HUES64 (cell line): ENCODE measurements around the gene DLG2.
"Not testable (repeated sequence)": the region's sequence is repeated elsewhere in the genome, so short reads cannot be mapped to it uniquely, and the experiment has no call there.

Experiments
- H3K27ac ChIP-seq: 2 replicates; pipeline ENCODE4 v1.7.0; 2013; ENCODE audit warnings: low read depth, low read length, inconsistent platforms
- H3K27me3 ChIP-seq: 2 replicates; pipeline ENCODE4 v1.6.1; 2013; ENCODE audit warnings: mild to moderate bottlenecking, low read length; ENCODE audit not compliant: insufficient read depth
- H3K36me3 ChIP-seq: 2 replicates; pipeline ENCODE4 v1.6.1; 2013; ENCODE audit warnings: mild to moderate bottlenecking, low read length; ENCODE audit not compliant: insufficient read depth
- H3K4me1 ChIP-seq: 2 replicates; pipeline ENCODE4 v1.6.1; 2013; ENCODE audit warnings: mild to moderate bottlenecking, low read length, moderate library complexity; ENCODE audit not compliant: insufficient read depth
- H3K4me3 ChIP-seq: 2 replicates; pipeline ENCODE4 v1.5.1; 2013; ENCODE audit warnings: mild to moderate bottlenecking, low read length, moderate library complexity
- H3K9ac ChIP-seq: 2 replicates; pipeline ENCODE4 v1.6.1; 2013; ENCODE audit warnings: mild to moderate bottlenecking, low read depth, low read length
- H3K9me3 ChIP-seq: 2 replicates; pipeline ENCODE4 v1.6.1; 2013; ENCODE audit warnings: low read depth, low read length; ENCODE audit not compliant: insufficient read depth
- WGBS: fragments of 150-250, 120-280 bp; methylation state at CpG from one replicate; pipeline ENCODE4 v1.1.7; 2013; ENCODE audit warnings: missing lambda C conversion rate; 5-methylcytosine and 5-hydroxymethylcytosine counted together

DLG2 gene

DNA sequence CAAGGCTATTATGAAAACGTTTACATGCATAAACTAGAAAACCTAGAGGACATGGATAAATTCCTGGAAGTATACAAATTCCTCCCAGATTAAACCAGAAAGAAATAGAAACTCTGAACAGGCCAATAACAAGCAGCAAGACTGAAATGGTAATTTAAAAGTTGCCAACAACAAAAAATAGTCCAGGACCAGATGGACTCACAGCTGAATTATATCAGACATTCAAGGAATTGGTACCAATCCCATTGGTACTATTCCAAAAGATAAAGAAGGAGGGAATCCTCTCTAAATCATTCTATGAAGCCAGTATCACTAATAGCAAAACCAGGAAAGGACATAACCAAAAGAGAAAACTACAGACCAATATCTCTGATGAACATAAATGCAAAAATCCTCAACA lies 236.0 kb downstream of the DLG2 start:
- no peaks in the 10 kb centered on the region for H3K27me3 ChIP-seq
- H3K4me3 ChIP-seq: no peak overlapping the region
- 100% methylated on average over 1 of the region's 1 CpG for WGBS
- no peak overlapping the region for H3K9ac ChIP-seq
- no peaks in the 10 kb centered on the region; the same call in 1 of the 2 replicates for H3K9me3 ChIP-seq
- no peaks in the 10 kb centered on the region for H3K36me3 ChIP-seq
- peaks cover 5% of the 10 kb centered on the region for H3K4me1 ChIP-seq
- H3K27ac ChIP-seq: no peak overlapping the region

DNA sequence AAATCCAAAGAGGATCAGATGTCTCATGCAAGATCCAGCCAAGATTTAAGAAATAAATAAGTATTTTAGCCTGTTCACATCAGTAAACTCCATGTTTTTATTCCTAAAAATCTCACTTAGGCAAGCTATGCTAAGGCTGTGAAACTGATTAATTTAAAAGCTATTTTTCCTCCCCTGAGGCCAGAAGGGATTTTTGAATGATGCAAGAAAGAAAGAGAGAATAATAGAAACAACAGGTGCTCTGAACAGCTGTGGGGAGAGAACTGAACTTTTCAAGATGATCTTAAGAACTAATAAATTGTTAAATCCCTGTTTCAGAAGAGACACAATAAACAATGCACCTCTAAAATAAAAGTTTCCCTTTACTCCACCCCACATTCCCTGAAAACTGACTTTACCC lies 241.6 kb downstream of the DLG2 start:
- Histone ChIP-seq H3K9ac (no peak overlapping the region), H3K36me3 (no peaks in the 10 kb centered on the region), H3K4me1 (peaks cover 17% of the 10 kb centered on the region), H3K27ac (no peak overlapping the region; the same call in 1 of the 2 replicates), H3K27me3 (no peaks in the 10 kb centered on the region), H3K9me3 (0 out of 2 replicates have a peak, but pooled peaks cover 4% of the 10 kb centered on the region), H3K4me3 (no peak overlapping the region)

DNA sequence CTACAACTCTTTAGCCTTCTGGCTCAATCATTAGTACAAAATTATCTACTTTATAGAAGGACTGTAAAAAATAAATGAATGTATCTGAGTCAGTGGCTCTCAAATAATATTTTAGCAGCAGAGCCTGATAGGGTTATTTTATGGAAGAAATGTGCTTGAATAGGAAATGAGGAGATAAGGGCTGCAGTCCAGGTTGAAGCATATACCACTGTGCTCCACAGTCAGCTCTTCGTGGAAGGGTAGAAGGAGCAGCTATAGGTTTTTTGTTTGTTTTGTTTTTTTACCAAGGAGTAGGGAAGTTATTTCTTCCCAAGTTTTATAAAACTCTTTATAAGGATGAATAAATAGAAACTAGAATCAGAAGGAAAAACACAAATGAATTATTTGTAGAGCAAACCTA lies 242.0 kb downstream of the DLG2 start:
- Histone ChIP-seq H3K27ac (no peak overlapping the region), H3K9ac (no peak overlapping the region), H3K9me3 (0 out of 2 replicates have a peak, but pooled peaks cover 4% of the 10 kb centered on the region), H3K36me3 (no peaks in the 10 kb centered on the region), H3K4me3 (no peak overlapping the region), H3K27me3 (no peaks in the 10 kb centered on the region), H3K4me1 (peaks cover 17% of the 10 kb centered on the region)
- WGBS: 93% methylated on average over 1 of the region's 1 CpG

DNA sequence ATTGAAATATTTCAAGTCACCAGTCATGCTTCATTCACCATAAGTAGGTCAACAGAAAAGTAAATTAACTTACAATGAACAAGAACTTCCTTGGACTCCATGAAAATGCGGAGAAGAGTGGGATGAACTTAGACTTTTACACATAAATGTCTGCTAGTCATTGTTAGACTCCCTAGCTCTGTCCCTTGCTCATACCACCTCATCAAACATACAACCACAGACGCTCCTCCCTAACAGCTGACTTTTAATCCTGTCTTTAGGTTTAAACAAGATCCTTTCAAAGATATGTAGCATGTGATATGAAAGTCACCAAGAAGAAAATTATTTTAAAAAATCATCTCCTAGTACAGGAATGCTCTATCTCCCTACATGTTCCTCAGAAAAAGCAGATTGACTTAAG lies 248.1 kb downstream of the DLG2 start:
- Histone ChIP-seq H3K9me3 (0 out of 2 replicates have a peak, but pooled peaks cover 4% of the 10 kb centered on the region), H3K4me3 (no peak overlapping the region), H3K27ac (no peak overlapping the region), H3K9ac (no peak overlapping the region), H3K27me3 (no peaks in the 10 kb centered on the region), H3K36me3 (no peaks in the 10 kb centered on the region), H3K4me1 (no peaks in the 10 kb centered on the region)
- 80% methylated on average over 2 of the region's 2 CpGs for WGBS

DNA sequence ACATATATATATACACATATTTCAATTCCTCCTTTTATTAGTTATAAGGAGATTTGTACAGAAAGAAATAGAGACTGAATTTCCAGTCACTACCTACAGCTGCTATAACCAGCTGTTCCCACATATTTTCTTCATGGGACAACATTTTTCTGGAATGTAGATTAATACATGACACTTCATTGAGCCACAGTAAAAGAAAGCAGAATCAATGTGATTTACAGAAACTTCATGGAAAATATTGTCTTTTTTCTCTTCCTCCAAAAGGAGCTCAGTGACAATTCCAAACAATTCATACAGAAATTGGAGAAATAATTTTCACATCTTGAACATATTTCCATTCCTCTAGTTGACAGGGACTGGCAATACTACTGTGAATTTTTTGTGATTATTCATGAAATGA lies 249.2 kb downstream of the DLG2 start:
- no peaks in the 10 kb centered on the region for H3K36me3 ChIP-seq
- H3K9me3 ChIP-seq: 0 out of 2 replicates have a peak, but pooled peaks cover 4% of the 10 kb centered on the region
- H3K4me1 ChIP-seq: no peaks in the 10 kb centered on the region
- no peak overlapping the region for H3K27ac ChIP-seq
- H3K9ac ChIP-seq: no peak overlapping the region
- H3K4me3 ChIP-seq: no peak overlapping the region
- no peaks in the 10 kb centered on the region for H3K27me3 ChIP-seq

DNA sequence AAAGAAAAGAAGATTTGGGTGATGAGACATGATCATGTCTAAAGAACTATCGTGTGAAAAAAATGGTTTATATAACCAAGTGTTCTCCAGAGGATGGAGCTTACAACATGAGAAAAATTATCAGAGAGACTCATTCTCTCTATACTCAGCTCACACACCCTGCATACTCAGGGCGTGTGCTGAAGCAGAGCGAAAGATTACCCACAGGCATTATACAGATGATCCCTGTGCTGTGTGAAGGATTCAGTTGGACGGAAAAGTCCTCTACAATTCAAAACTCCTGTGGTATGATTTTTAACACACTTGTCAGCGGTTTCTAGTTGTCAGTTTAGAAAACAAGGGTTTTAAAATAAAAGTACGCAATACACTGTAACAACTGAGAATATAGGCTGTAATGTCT lies 267.3 kb downstream of the DLG2 start:
- Histone ChIP-seq H3K4me1 (peaks cover 4% of the 10 kb centered on the region; the same call in 1 of the 2 replicates), H3K4me3 (no peak overlapping the region), H3K9ac (no peak overlapping the region), H3K27ac (no peak overlapping the region), H3K36me3 (no peaks in the 10 kb centered on the region), H3K27me3 (no peaks in the 10 kb centered on the region), H3K9me3 (no peaks in the 10 kb centered on the region)
- WGBS: 97% methylated on average over 6 of the region's 6 CpGs

DNA sequence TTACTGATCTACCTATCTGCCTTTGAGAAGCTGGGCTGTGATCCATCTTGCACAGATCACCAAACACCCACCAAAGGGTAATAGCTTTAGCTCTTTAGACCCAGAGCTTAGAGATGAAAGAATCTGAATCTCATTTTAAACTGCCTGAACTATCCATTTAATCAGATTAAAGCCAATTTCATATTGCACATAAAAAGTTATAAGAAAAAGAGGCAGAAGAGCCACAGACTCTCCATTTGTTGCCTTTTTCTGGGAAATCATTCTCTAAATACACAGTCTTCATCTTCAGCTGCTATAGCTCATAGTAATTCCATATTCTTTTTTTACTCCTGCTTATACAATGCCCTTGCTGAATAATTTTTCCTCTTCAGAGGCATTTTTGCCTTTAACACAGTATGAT lies 271.2 kb downstream of the DLG2 start:
- Histone ChIP-seq H3K36me3 (no peaks in the 10 kb centered on the region), H3K4me3 (no peak overlapping the region), H3K9me3 (no peaks in the 10 kb centered on the region)

DNA sequence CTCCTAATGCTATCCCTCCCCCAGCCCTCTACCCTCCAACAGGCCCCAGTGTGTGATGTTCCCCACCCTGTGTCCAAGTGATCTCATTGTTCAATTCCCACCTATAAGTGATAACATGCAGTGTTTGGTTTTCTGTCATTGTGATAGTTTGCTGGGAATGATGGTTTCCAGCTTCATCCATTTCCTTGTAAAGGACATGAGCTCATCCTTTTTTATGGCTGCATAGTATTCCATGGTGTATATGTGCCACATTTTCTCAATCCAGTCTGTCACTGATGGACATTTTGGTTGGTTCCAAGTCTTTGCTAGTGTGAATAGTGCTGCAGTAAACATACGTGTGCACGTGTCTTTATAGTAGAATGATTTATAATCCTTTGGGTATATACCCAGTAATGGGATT lies 277.6 kb downstream of the DLG2 start:
- H3K27me3 ChIP-seq, H3K36me3 ChIP-seq, H3K9me3 ChIP-seq, H3K4me3 ChIP-seq, H3K9ac ChIP-seq: not testable (repeated sequence)
- Histone ChIP-seq H3K4me1 (peaks cover 34% of the 10 kb centered on the region), H3K27ac (peak overlapping the region; percentile 64; the same call in 1 of the 2 replicates)
- 100% methylated on average over 2 of the region's 2 CpGs for WGBS

More for the DNA sequence above, 271.2 kb downstream of the DLG2 start:
- H3K4me1 ChIP-seq: peaks cover 4% of the 10 kb centered on the region; the same call in 1 of the 2 replicates
- H3K9ac ChIP-seq: no peak overlapping the region
- H3K27ac ChIP-seq: no peak overlapping the region
- H3K27me3 ChIP-seq: no peaks in the 10 kb centered on the region

DNA sequence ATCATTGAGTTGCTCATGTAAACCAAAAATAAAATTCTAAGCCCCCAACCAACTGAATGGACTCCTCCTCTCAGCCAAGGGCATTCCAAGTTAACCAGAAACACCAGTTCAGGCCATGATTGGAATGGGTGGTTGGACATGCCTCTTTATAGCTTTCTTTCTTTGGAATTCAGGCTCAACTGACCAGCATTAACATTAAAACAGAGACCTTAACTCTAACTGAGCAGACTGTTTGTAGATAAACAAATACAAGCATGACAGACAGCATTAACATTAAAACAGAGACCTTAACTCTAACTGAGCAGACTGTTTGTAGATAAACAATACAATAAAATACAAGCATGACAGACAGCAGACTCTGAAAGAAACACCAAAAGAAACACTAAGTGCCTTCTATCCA lies 278.2 kb downstream of the DLG2 start:
- Histone ChIP-seq H3K27ac (peak overlapping the region; percentile 83), H3K4me1 (peaks cover 37% of the 10 kb centered on the region), H3K36me3 (no peaks in the 10 kb centered on the region), H3K27me3 (no peaks in the 10 kb centered on the region), H3K9me3 (no peaks in the 10 kb centered on the region), H3K4me3 (no peak overlapping the region), H3K9ac (no peak overlapping the region)

DNA sequence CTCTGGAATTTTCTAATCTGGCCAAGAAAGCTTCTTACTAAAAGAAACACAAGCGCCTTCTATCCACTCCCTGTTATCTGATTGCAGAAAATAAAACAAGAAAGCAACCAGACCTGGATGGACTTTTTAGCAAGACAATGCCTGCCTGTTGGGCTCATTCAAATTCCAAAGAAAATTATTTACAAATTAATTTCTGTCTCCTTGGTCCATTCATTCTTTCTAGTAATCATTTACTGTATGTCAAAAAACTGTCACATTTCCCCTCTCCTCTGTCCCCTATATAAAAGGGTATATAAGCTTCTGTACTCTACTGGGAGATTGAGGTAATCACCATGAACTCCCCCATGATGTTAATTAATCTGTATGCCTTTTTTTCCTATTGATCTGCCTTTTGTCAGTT lies 279.9 kb downstream of the DLG2 start:
- Histone ChIP-seq H3K9me3 (no peaks in the 10 kb centered on the region), H3K27ac (peak overlapping the region; percentile 81), H3K36me3 (no peaks in the 10 kb centered on the region), H3K9ac (no peak overlapping the region), H3K4me3 (no peak overlapping the region), H3K4me1 (peaks cover 39% of the 10 kb centered on the region), H3K27me3 (no peaks in the 10 kb centered on the region)
- WGBS: 32% methylated on average over 1 of the region's 1 CpG

DNA sequence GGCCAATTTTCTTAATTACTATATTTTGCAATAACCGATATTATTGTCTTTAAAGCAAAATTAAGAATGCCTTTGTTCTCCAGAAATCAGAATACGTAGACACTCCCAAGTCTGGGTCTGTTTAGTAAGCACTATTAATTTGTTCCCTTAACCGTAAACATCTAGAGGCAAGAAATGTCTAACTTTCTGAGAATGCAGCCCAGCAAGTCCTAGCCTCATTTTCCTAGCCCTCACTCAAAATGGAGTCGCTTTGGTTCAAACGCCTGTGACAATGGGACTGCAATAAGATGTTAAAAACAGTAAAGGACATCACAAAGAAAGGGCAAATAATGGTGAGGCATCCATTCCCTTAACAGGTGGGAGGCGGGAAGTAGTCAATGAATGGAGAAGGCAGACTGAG lies 280.7 kb downstream of the DLG2 start:
- peak overlapping the region; percentile 81; the same call in 1 of the 2 replicates for H3K27ac ChIP-seq
- no peak overlapping the region for H3K9ac ChIP-seq
- H3K27me3 ChIP-seq: no peaks in the 10 kb centered on the region
- 93% methylated on average over 6 of the region's 6 CpGs for WGBS
- H3K36me3 ChIP-seq: no peaks in the 10 kb centered on the region
- H3K4me1 ChIP-seq: peaks cover 39% of the 10 kb centered on the region
- H3K9me3 ChIP-seq: peaks cover 5% of the 10 kb centered on the region; the same call in 1 of the 2 replicates
- no peak overlapping the region for H3K4me3 ChIP-seq

DNA sequence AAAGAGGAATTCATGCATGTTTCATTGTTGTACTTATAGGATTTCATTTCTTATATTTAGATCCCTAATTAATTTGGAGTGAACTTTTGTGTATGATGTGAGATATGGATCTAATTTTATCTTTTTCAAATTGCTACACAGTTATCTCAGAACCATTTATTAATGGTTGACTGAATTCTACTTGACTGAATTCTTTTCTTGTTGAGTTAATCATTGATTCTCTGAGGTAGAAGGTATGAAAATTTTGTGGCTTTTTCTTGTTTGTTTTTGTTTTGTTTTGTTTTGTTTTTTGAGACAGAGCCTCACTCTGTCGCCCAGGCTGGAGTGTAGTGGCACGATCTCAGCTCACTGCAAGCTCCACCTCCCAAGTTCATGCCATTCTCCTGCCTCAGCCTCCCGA lies 286.3 kb downstream of the DLG2 start:
- not testable (repeated sequence) for H3K4me3 ChIP-seq, H3K27ac ChIP-seq, H3K36me3 ChIP-seq, H3K9ac ChIP-seq, H3K27me3 ChIP-seq
- Histone ChIP-seq H3K4me1 (peaks cover 14% of the 10 kb centered on the region), H3K9me3 (peaks cover 11% of the 10 kb centered on the region)
- whole genome bisulfite sequencing: 97% methylated on average over 3 of the region's 3 CpGs
